Stimulated activated CD8-positive, alpha-beta memory T cell treated with anti-CD3 and anti-CD28 coated beads, Interleukin-15, amount 100 ng/mL, for 24 hours (primary cell): ENCODE measurements around the gene KCNIP4.

ENCODE experiments used
- DNase-seq: peaks from one replicate; pipeline ENCODE4 v3.0.0-alpha.2; 2020; ENCODE audit warnings: low read depth

The KCNIP4 gene

GRCh38 chr4:21191317-21191716, 757.3 kb downstream of the KCNIP4 start:
- no peak for DNase-seq

- DNase-seq = no peak
Observed at GRCh38 chr4:21184788-21185187, 763.8 kb downstream of the KCNIP4 start.

GRCh38 chr4:21181716-21182115, 766.9 kb downstream of the KCNIP4 start:
- no peak for DNase-seq

GRCh38 chr4:21177871-21178270, 770.7 kb downstream of the KCNIP4 start:
- no peak for DNase-seq

- no peak for DNase-seq
Observed at GRCh38 chr4:21177092-21177491, 771.5 kb downstream of the KCNIP4 start.

GRCh38 chr4:21167711-21168110, 780.9 kb downstream of the KCNIP4 start:
- no peak for DNase-seq

GRCh38 chr4:21155367-21155766, 793.2 kb downstream of the KCNIP4 start:
- DNase-seq = no peak

- no peak for DNase-seq
Observed at GRCh38 chr4:21139327-21139726, 809.2 kb downstream of the KCNIP4 start.

- DNase-seq = no peak
Observed at GRCh38 chr4:21136051-21136630, 812.4 kb downstream of the KCNIP4 start.

- DNase-seq = no peak
Observed at GRCh38 chr4:21134994-21135393, 813.6 kb downstream of the KCNIP4 start.

GRCh38 chr4:21130606-21131005, 818.0 kb downstream of the KCNIP4 start:
- no peak for DNase-seq

- no peak for DNase-seq
Observed at GRCh38 chr4:21126014-21126512, 822.5 kb downstream of the KCNIP4 start.

GRCh38 chr4:21118301-21118700, 830.3 kb downstream of the KCNIP4 start:
- no peak for DNase-seq

- DNase-seq = no peak
Observed at GRCh38 chr4:21117541-21118180, 830.9 kb downstream of the KCNIP4 start.

GRCh38 chr4:21113496-21114223, 834.9 kb downstream of the KCNIP4 start:
- DNase-seq = no peak

- no peak for DNase-seq
Observed at GRCh38 chr4:21102667-21103066, 845.9 kb downstream of the KCNIP4 start.

GRCh38 chr4:21097865-21098264, 850.7 kb downstream of the KCNIP4 start:
- no peak for DNase-seq

GRCh38 chr4:21097026-21097425, 851.5 kb downstream of the KCNIP4 start:
- DNase-seq = no peak

GRCh38 chr4:21092531-21092930, 856.0 kb downstream of the KCNIP4 start:
- no peak for DNase-seq

GRCh38 chr4:21090094-21090666, 858.4 kb downstream of the KCNIP4 start:
- no peak for DNase-seq

- DNase-seq = no peak
Observed at GRCh38 chr4:21083413-21083812, 865.2 kb downstream of the KCNIP4 start.

- DNase-seq = no peak
Observed at GRCh38 chr4:21077967-21078366, 870.6 kb downstream of the KCNIP4 start.

- DNase-seq = no peak
Observed at GRCh38 chr4:21067351-21067750, 881.2 kb downstream of the KCNIP4 start.
